PFSK-1 (cell line): ENCODE results near the gene CCDC85A.

Source experiments
- FOXP2 ChIP-seq: optimal IDR thresholded peaks from 2 replicates; pipeline ENCODE3; 2011; ENCODE audit warnings: borderline replicate concordance, control low read depth, inconsistent platforms; ENCODE audit not compliant: insufficient read depth; ENCODE audit errors: extremely low read length, extremely low read depth
- POLR2AphosphoS5 ChIP-seq: IDR thresholded peaks from 2 replicates; pipeline ENCODE4 v1.6.1; 2012; ENCODE audit warnings: low read depth, mild to moderate bottlenecking, control low read depth, low read length, moderate library complexity
- REST ChIP-seq, 2 experiments: IDR thresholded peaks; 2 replicates each; pipeline versions ENCODE4 v1.6.1 to v1.8.0; 2011 to 2012; ENCODE audit warnings: low read depth in 2 of 2, low read length in 2 of 2, control low read depth in 1 of 2, inconsistent platforms in 1 of 2, mild to moderate bottlenecking in 1 of 2, moderate library complexity in 1 of 2; ENCODE audit not compliant: insufficient read depth in 1 of 2
- SIN3A ChIP-seq: IDR thresholded peaks from 2 replicates; pipeline ENCODE4 v1.6.1; 2012; ENCODE audit warnings: mild to moderate bottlenecking, low read length, moderate library complexity, borderline replicate concordance; ENCODE audit not compliant: insufficient read depth
- TAF1 ChIP-seq: IDR thresholded peaks from 2 replicates; pipeline ENCODE4 v1.6.1; 2012; ENCODE audit warnings: low read length, control low read depth, borderline replicate concordance; ENCODE audit not compliant: insufficient read depth

The CCDC85A gene

GRCh38 chr2:56390644-56391043 lies 206.9 kb downstream of the CCDC85A start:
- TF ChIP-seq REST (IDR thresholded peaks at IDR 0.05; ENCODE audit: insufficient read depth in 1 of 2, low read depth in 2 of 2, low read length in 2 of 2): no peak
- no peak for TF ChIP-seq TAF1
- no peak for TF ChIP-seq POLR2AphosphoS5
- TF ChIP-seq FOXP2: no peak
- TF ChIP-seq SIN3A: no peak

DNA sequence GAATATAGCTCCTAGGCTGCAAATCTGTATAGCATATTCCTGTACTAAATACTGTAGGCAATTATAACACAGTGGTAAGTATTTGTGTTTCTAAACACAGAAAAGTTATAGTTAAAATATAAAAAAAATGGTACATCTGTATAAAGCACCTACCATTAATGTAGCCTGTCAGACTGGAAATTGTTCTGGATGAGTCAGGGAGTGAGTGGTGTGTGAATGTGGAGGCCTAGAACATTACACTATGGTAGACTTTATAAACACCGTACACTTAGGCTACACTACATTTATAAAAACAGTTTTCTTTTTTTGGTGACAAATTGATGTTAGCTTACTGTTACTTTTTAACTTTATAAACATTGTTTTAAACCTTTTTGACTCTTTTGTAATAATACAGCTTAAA lies 226.3 kb downstream of the CCDC85A start:
- TF ChIP-seq REST (IDR thresholded peaks at IDR 0.05; ENCODE audit: insufficient read depth in 1 of 2, low read depth in 2 of 2, low read length in 2 of 2) (no peak), TAF1 (no peak), POLR2AphosphoS5 (no peak), SIN3A (no peak), FOXP2 (no peak)

DNA sequence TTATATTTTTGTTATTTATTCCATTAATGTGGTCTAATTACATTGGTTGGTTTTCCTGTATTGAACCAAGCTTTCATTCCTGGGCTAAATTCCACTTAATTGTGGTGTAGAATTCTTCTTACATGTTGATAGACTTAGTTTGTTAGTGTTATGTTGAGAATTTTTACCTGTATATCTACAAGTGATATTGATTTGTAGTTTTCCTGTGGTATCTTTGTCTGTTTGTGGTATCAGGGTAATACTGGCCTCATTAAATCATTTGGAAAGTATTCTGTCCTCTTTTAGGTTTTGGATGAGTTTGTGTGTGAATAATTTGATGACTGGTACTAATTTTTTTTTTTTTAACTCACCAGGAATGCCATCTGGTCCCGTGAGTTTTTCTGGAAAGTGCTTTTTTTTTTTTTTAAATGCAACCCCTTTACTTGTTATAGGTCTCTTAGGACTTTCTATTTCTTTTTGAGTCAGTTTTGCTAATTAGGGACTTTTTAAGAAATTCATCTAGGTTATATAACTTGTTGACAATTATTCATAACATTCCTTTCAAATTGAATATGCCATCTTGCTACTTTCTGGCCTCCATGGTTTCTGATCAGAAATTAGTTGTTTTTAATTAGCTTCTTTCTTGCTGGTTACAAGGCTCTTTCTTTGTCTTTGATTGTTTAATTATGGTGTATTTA lies 232.8 kb downstream of the CCDC85A start:
- no peak for TF ChIP-seq SIN3A
- TF ChIP-seq FOXP2: no peak
- TF ChIP-seq REST (IDR thresholded peaks at IDR 0.05; ENCODE audit: insufficient read depth in 1 of 2, low read depth in 2 of 2, low read length in 2 of 2): no peak
- no peak for TF ChIP-seq POLR2AphosphoS5
- no peak for TF ChIP-seq TAF1
